ENCODE measurements around the gene DNAAF5.

The DNAAF5 gene

DNA sequence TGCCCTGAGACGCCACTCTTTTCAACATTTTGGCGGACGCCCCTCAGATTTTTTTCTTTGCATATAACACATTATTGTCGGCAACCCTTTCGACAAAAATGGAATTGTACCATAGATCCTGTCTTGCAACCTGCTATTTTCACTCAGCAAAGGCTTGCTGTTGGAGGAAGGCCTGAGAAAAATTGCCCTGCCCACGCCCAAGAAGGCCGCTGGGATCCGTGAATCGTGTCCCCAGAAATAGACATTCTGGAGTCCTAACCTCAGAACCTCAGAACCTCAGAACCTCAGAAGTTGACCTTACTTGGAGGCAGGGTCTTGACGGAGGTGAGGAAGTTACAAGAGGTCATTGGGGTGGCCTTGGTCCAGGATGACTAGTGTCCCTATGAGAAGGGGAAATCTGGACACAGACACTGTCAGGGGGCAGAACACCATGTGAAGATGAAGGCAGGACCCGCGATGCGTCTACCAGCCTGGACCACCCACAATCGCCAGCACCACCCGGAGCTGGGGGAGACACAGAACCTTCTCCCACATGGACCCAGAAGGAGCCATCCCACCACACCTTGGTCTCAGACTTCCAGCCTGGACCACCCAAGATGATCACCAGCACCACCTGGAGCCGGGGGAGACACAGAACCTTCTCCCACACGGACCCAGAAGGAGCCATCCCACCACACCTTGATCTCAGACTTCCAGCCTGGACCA lies 19.1 kb upstream of the DNAAF5 start:
- DNase-seq (ENCODE audit: low read depth) = no peak

DNA sequence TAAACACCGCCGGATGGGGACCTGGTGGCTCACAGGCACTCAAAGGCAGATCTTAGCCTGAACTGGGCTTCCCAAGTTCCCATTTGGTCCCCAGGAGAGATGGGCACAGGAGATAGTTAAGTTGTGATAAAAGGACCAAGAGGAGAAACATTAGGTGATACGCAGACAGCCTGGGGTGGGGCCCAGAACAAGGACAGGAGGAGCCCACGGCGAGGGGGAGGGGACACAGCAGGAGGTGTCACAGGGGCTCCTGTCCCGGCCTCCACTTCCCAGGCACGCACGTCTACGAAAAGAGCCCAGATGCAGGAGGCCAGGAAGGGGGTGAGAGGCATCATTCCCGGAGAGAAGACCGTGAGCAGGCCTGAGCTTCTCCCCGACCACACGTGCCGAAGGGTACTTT lies 16.3 kb upstream of the DNAAF5 start:
- DNase-seq (ENCODE audit: low read depth) = no peak

DNA sequence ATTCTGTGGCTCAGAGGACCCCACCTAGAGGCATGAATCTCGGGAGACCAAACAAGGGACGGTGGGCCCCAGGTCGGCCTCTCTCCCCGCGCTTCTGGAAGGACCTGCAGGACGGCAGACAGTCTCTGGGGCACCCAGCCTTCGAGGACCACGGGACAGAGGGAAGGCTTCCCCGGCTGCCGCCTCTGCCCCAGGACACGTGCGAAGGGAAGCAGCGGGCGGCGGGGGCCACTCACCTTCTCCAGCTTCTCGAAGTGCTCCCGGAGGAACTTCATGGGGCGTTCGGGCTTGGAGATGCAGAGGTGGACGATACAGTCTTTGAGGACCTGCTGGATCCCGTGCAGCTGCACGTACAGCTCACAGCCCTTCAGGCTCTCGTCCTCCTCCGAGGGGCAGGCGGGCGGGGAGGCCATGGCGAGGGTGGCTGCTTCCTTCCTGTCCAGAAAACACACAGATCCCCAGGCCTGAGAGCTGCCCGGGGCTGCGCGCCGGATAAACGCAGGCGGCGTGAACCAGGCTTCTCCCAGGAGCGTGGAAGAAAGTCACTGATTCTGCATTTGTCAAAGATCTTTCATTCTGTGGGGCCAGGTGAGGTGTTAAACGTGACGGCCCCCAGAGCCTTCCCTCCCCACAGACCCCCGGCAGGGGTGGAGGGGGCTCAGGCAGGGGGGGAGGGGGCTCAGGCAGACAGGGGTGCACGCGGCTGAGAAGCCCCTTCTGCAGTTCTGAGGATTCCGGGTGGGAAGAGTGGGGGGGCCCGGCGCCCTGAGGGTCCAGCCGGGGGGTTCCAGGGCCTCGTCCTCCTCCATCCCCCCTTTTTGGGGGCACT lies 15.2 kb upstream of the DNAAF5 start:
- DNase-seq (ENCODE audit: low read depth) = no peak

DNA sequence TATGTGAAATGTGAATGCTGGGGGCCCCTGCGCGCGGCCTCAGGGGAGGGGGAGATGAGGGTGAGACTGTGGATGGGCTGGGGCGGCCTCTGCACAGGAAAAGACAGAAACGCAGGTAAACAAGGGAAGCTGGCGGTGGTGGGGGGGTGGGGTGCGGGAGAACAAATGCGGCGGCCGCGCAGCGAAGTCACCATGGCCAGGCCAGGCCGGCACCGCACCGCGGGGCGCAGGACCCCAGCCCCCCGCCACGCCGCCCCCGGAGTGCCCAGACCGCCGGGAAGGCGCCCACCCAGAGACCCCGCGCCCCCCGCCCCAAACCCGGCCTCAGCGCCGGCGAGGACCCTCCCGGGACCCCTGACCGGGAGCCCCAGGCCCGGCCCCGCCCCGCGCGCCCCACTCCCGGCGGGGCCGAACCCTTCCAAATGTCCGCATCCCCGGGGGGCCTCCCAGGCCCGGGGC lies 14.5 kb upstream of the DNAAF5 start:
- no peak for DNase-seq (ENCODE audit: low read depth)

DNA sequence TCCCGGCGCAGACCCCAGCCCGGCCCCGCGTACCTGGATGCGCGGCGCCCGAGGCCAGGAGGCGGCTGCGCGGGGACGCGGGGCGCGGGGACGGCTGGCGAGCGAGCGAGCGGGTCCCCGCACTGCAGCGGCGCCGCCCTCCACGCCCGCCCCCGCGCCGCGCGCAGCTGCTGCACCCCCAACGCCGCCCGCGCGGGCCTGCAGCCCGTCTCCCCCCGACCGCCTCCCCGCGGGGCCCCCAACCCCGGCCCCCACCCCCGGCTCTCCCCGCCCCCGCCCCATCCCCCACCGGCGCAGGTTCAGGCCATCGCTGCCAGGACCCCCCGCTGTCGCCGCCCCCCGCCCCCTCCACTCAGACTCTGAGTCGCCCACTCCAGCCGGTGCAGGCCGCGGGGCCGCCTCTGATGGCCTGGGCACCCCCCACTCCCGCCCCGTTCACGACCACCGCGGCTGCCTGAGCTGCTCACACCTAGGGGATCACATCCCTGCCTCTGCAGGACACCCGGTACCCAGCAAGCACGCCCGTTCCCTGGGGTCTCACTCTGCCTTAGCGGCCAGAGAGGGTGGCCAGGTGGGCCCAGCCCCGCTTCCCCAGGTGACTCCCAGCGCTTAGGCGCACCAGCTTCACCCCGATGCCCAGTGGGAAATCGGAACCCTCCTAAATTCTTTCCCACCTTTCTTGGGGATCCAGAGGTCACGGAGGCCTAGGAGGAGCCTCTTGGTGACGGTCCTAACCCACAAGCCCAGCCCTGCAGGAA lies 13.9 kb upstream of the DNAAF5 start:
- no peak for DNase-seq (ENCODE audit: low read depth)

DNA sequence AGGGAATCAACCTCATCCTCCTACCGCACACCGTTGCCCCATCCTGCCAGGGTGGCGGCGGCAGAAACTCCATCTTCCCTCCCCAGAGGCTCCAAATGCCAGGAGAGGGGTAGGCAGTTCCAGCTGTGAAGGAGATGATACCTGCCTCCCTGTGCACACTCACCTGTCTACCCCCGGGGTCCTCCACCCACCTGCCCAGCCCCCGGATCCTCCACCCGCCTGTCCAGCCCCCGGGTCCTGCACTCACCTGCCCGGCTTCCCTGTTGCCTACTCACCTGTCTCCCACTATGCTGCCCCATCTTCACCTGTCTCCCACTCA lies 13.4 kb upstream of the DNAAF5 start:
- no peak for DNase-seq (ENCODE audit: low read depth)

DNA sequence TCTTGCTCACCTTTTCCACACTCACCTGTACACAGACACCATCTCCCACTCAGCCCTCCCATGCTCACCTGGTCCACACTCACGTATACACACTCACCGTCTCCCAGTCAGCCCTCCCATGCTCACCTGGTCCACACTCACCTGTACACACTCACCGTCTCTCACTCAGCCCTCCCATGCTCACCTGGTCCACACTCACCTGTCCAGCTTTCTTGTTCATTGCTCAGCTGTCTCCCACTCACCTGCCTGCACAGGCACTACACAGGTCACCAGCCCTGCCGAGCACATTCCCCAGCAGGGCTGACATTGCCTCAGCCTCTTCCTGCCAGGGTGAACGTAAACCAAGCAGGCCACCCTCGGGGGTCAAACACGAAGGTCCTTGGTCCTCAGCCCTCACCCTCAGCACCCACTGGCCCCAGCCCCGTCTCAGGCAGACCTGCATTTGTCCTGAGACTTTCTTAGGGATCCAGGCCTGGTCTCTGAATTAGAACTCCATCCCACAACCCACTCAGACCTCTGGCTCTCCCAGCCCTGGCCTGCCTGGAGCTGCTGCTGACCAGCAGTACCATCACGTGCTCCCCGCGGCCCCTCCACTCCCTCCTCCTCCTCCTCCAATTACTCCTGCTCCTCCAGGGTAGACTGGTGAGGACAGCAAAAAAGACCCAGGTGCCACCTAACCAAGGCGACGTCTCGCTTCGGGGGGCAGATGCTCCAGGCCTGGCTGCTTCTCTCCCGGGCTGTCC lies 12.8 kb upstream of the DNAAF5 start:
- DNase-seq (ENCODE audit: low read depth) = no peak

DNA sequence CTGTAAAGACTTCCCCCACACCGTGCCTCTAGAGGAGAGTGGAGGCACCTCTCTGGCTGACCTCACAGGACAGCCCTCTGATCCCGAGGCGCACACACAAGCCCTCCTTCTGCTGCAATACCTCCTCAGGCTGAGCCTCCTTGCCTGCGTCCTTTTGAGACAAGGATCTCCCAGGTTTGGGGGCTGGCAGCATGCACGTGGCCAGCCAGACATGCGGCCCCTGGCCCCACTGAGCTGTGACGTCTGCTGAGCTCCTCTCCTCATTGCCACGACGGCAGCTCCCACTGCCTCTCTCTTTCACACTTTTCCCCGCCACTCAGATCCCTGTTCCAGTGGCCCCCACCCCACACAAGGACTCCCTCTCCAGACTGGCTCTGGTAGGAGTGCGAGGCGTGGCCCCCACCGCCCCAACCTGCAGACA lies 12.2 kb upstream of the DNAAF5 start:
- DNase-seq (ENCODE audit: low read depth) = no peak

DNA sequence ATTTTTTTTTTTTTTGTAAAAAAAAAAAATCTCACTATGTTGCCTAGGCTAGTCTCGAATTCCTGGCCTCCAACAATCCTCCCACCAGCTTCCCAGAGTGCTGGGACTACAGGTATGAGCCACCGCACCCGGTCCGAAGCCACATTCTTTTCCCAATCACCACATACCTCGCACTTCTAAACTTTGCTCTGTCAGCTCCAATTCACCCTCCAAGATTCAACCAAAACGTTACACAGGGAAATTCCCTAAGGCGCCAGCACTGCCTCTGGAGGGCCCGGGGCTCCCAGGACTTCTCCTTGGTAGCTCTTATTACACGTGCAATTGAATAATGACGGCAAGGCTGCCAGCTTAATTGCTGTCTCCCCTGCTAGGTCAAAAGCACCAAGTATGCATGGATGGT lies 10.3 kb upstream of the DNAAF5 start:
- no peak for DNase-seq (ENCODE audit: low read depth)

DNA sequence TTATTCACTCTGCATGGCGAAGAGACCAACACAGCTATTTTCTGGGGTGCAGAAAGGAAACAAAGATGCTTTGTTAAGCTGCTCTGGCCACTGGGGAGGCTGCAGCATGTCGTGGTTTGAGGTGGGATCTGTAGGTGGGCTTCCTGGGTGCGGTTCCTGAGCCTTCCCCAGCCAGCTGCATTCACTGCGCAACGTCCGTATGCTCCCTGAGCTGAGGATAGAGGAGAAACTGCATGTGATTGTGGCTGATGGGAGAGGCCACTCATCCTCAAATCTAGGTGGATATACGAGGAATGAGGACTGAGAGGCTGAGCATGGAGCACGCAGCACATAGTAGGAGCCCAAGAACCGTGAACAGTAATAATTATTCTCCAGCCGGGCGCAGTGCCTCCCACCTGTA lies 9.9 kb upstream of the DNAAF5 start:
- DNase-seq (ENCODE audit: low read depth) = no peak

DNA sequence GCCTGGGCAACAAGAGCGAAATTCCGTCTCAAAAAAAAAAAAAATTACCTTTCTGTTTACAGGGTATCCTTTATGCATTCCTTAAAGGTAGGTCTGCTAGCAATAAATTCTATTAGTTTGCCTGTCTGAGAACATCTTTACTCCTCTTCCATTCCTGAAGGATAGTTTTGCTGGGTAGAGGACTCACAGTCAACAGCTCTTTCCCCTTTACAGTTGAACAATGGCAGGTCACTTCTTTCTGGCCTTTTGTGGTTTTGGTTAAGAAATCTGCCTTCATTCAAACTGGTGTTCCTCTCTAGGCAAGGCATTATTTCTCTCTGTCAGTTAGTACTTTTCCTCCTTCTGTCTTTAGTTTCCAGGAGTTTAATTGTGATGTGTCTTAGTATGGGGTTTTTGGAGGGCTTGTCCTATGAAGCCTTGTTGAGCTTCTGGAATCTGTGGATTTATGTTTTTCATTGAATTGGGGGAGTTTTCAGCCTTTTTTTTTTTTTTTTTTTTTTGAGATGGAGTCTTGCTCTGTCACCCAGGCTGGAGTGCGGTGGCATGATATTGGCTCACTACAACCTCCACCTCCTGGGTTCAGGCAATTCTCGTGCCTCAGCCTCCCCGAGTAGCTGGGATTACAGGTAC lies 4.8 kb upstream of the DNAAF5 start:
- no peak for DNase-seq (ENCODE audit: low read depth)

DNA sequence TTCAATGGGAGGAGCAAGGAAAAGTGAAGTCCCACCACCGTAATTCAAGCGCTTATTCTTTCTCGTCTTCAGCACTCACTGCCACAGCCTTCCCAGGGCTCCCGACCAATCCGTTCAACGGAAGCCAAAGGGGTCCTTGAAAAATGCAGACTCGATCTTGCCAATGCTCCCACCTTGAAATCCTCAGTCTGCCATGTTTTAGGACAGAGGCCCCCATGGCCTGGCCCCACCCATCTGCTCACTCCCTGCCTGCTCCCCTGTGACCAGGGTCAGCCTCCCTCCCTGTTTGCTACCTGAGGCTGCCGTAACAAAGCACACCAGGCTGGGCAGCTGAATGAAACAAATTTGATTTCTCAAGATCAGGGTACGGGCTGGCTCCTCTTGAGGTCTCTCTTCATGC lies 3.0 kb upstream of the DNAAF5 start:
- no peak for DNase-seq (ENCODE audit: low read depth)

DNA sequence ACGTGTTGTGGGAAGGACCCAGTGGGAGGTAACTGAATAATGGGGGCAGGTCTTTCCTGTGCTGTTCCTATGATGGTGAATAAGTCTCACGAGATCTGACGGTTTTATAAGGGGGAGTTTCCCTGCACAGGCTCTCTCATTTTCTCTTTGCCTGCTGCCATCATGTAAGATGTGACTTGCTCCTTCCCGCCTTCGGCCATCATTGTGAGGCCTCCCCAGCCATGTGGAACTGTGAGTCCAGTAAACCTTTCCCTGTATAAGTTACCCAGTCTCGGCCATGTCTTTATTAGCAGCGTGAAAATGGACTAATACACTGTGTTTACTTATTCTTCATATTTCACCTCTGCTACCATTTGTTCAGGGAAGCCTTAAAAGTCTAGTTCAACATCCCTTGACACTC lies 2.2 kb upstream of the DNAAF5 start:
- no peak for DNase-seq (ENCODE audit: low read depth)

DNA sequence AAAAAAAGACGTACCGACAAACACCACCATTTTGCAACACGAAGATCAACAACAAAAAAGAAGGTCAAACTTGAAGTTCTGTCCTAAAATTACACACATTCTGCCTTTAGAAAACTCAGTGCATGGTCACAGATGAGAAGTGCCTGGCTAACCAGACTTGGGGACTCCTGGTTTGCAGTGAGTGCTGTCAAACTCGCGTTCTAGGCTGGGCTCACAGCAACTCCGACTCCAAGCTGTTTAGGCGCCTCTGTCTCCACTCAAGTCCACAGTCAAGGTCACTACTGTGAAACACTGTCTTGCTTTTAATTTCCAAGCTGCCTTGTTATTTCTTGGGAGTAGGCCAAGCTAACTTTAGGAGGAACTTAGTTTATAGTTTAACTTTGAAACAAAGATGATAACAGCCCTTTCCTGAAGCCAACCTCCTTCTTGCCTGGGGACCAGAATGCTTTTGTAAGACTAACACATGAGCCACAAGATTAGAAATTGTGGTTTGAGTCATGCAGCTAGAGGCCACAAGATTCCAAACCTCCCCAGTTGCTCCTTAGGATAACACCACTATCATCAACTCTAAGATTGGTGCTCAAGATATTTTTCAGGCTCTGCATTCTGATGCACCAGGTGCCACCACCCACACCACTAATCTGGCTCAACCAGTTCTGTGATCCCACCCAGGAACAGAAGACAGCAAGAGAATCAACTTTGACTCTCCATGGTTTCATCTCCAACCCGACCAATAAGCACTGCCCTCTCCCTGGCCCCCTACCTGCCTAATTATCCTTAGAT lies 1.1 kb upstream of the DNAAF5 start:
- DNase-seq (ENCODE audit: low read depth) = no peak

DNA sequence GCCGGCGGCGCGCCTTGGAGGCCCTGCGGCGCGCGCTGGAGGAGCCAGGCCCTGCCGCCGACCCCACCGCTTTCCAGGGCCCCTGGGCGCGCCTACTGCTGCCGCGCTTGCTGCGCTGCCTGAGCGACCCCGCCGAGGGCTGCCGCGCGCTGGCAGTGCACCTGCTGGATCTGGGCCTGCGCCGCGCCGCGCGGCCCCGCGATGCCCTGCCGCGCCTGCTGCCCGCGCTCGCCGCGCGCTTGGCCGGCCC lies 280 bp downstream of the DNAAF5 start:
- DNase-seq (ENCODE audit: low read depth) = no peak

DNA sequence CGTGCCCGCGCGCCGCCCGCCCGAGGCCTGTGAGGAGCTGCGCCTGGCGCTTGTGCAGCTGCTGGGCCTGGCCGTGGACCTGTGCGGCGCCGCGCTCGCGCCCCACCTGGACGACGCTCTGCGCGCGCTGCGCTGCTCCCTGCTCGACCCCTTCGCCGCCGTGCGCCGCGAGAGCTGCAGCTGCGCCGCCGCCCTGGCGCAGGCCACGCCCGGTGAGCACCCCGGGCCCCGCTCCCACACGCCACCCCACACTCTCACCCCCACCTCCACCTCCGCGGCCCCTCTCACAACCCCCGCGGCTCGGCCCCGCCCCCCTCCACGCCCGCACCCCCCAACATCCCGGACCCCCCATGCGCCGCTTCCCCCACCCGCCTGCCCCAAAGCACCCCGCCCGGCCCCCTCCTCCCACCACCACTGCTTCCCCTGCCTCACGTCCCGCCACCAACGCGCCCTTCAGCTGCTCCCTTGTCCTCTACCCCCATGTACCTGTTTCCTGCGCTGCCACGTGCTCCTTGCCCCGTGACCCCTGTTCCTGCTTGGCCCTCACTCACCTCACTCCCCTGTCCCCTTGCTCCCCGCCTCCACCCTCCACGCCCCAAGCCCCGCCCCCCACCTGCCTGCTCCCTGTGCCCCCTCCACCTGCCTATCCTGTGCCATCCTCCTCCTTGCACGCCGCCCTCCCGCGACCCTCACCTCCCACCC lies 756 bp downstream of the DNAAF5 start, which contains the start of gene PRKAR1B:
PRKAR1B (minus strand) TSS at position 178 of the 702 bp plus-strand sequence. CDS start 15,776 bp downstream, outside the sequence.
- no peak for DNase-seq (ENCODE audit: low read depth)

DNA sequence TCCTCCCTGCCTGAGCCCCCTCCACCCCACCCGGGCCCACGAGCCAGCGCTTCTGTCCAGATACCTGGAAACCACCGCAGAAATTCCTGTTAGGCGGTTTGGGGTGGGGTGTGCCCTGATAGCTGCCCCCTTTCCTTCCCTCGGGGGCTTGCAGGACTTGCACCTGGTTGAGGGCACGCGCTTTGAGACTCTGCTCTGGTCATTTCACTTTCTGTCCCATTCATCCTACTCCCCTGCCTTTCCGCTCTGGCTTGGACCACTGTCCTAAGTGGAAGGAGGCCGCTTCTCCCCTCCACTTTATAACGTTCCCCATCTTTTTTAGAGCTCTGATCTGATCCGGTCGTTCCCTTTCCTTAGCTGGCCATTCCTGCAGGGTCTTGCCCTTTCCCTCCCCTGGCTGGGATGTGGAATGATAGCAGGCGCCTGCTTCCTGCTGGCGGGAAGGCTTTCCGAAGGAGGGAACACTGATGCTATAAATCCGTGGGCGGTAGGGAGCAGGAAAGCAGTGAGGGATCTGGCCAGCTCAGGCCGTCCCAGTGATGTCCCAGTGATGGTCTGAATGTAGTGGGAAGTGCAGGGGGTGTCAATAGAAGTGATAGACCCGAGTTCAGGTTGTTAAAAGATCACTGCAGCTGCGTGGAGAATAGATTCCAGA lies 1.4 kb downstream of the DNAAF5 start:
- no peak for DNase-seq (ENCODE audit: low read depth)

DNA sequence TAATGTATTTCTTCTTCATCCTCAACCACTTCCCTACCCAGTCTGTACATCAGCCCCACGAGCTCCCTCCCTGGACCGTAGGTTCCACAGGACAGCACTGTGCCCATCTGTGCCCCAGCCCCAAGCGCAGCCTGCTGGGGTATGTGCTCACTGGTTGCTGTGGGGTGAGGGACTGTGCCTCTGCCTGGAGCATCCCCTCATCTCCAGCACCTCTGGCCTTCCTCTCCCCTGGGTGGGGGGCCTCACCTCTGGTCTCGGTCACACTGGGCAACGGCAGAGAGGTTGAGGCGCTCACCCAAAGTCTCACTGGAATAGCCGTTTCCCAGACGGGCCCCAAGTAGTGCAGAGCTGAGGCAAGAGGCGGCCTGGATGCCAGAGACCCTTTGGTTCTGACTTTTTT lies 2.1 kb downstream of the DNAAF5 start:
- no peak for DNase-seq (ENCODE audit: low read depth)

DNA sequence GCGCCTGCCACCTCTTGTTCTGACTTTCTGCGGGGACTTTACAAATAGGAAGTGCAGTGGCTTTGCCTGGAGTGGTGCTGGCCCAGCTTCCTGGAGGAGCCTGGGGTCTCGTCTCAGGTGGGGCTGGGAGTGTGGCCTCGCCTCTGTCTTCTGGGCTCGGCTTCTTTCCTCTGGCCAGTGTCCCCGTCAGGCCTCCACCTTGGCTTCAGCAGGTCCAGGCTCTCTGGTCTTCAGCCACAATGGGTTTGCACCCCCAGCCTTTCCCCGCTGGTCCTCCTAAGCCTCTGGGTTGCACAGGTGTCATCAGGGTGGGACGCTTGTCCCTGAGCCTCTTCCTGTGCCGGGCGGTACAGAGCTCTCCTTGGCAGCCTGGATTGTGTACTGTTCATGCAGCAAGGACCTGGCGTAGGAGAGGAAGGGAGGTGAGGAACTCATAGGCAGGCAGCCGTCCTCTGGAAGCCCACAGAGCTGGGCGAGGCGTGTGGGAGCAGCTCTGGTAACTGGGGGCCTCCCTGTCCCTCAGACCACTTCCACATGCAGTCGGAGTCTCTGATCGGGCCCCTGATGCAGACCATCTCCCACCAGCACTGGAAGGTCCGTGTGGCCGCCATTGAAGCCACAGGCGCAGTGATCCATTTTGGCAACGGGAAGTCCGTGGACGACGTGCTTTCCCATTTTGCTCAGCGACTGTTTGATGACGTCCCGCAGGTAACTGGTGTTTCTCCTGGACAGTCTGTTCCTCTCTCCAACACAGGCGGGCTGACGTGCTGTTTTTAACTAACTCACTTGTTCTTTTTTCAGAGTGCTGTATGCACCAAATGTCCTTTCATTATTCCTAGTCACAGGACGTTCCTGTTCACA lies 2.9 kb downstream of the DNAAF5 start:
- no peak for DNase-seq (ENCODE audit: low read depth)
